Activated CD4-positive, alpha-beta T cell treated with anti-CD3 and anti-CD28 coated beads, Interleukin-2, amount 10 ng/mL, durations not matched to agents 7 days and 5 days (primary cell): ENCODE results near the gene FAM83G. TPM values are rescaled to one million over a fixed set of nuclear protein-coding genes. Genes with fewer than 3 reads are reported as not detected.

Experiments
- CTCF ChIA-PET: fragments of 350-600 bp; sonication (Branson Sonifier 250); formaldehyde crosslinking; loops from one replicate; lab custom pipeline; 2021; ENCODE audit warnings: antibody characterized with exemption; lab: Charles Lee
- POLR2A ChIA-PET: fragments of 350-600 bp; sonication (Branson Sonifier 250); formaldehyde crosslinking; loops from one replicate; lab custom pipeline; 2021; ENCODE audit warnings: antibody characterized with exemption; lab: Charles Lee
- DNase-seq: peaks from one replicate; pipeline ENCODE4 v3.0.0-alpha.2; 2020
- H3K27ac Mint-ChIP-seq: one replicate; pipeline ENCODE4 v1.8.0; 2021; ENCODE audit warnings: mild to moderate bottlenecking, moderate library complexity, mixed read lengths
- H3K27me3 Mint-ChIP-seq: one replicate; pipeline ENCODE4 v1.8.0; 2021; ENCODE audit warnings: mixed read lengths
- H3K36me3 Mint-ChIP-seq: one replicate; pipeline ENCODE4 v1.8.0; 2021; ENCODE audit warnings: low read depth, mixed read lengths
- H3K4me1 Mint-ChIP-seq: one replicate; pipeline ENCODE4 v1.8.0; 2021; ENCODE audit warnings: mixed read lengths
- H3K4me3 Mint-ChIP-seq: one replicate; pipeline ENCODE4 v1.8.0; 2021; ENCODE audit warnings: mild to moderate bottlenecking, moderate library complexity, mixed read lengths
- H3K9me3 Mint-ChIP-seq: one replicate; pipeline ENCODE4 v1.8.0; 2021; ENCODE audit warnings: mixed read lengths
- total RNA-seq, 2 experiments: library from RNA; stranded (reverse); gene quantifications; one replicate each; pipeline ENCODE4 v1.2.3, GENCODE V29; 2021

The FAM83G gene
- total RNA-seq, 2 experiments from 2014 or later, result 7.1 to 9.1 TPM

- POLR2A ChIA-PET, result no interaction called here
- no peaks in the 10 kb centered on the region for H3K36me3 Mint-ChIP-seq
- no peak overlapping the region for H3K27ac Mint-ChIP-seq
- CTCF ChIA-PET, result interaction anchor here (1.0 to 1.2 kb wide), 2 partner anchors 8 to 19 kb away, joined by 3 read pairs; no protein-coding TSS in a partner anchor
- no peak overlapping the region for H3K4me3 Mint-ChIP-seq
- H3K9me3 Mint-ChIP-seq, result no peaks in the 10 kb centered on the region
- no peaks in the 10 kb centered on the region for H3K27me3 Mint-ChIP-seq
- DNase-seq, result no peak
- H3K4me1 Mint-ChIP-seq, result no peaks in the 10 kb centered on the region
Measured at GRCh38 chr17:18977021-18977420, 27.5 kb downstream of the FAM83G start.

GRCh38 chr17:18976201-18976600, 28.4 kb downstream of the FAM83G start:
- H3K4me1 Mint-ChIP-seq, result no peaks in the 10 kb centered on the region
- no peak for DNase-seq
- no peak overlapping the region for H3K27ac Mint-ChIP-seq
- POLR2A ChIA-PET, result no interaction called here
- CTCF ChIA-PET, result interaction anchor here (0.7 to 1.4 kb wide), 3 partner anchors 9 to 15 kb away, joined by 3 to 7 read pairs (median 3); no protein-coding TSS in a partner anchor
- no peaks in the 10 kb centered on the region for H3K27me3 Mint-ChIP-seq
- H3K9me3 Mint-ChIP-seq, result no peaks in the 10 kb centered on the region
- H3K4me3 Mint-ChIP-seq, result no peak overlapping the region
- H3K36me3 Mint-ChIP-seq, result no peaks in the 10 kb centered on the region

- no peak for DNase-seq
- no peak overlapping the region for H3K27ac Mint-ChIP-seq
- no peaks in the 10 kb centered on the region for H3K27me3 Mint-ChIP-seq
- POLR2A ChIA-PET, result no interaction called here
- no peaks in the 10 kb centered on the region for H3K36me3 Mint-ChIP-seq
- no peak overlapping the region for H3K4me3 Mint-ChIP-seq
- CTCF ChIA-PET, result interaction anchor here (0.7 to 1.4 kb wide), 3 partner anchors 13 to 77 kb away, joined by 3 to 7 read pairs (median 3); no protein-coding TSS in a partner anchor
- no peaks in the 10 kb centered on the region for H3K9me3 Mint-ChIP-seq
- H3K4me1 Mint-ChIP-seq, result no peaks in the 10 kb centered on the region
Measured at GRCh38 chr17:18975597-18975996, 29.0 kb downstream of the FAM83G start.

- Mint-ChIP-seq H3K27me3 (no peaks in the 10 kb centered on the region), H3K4me3 (no peak overlapping the region), H3K4me1 (peaks cover 5% of the 10 kb centered on the region), H3K36me3 (no peaks in the 10 kb centered on the region), H3K9me3 (no peaks in the 10 kb centered on the region), H3K27ac (no peak overlapping the region)
- ChIA-PET CTCF (interaction anchor here (1.2 to 1.9 kb wide), 2 partner anchors 13 to 76 kb away, joined by 3 to 6 read pairs; no protein-coding TSS in a partner anchor), POLR2A (no interaction called here)
- DNase-seq, result no peak
Measured at GRCh38 chr17:18974407-18975149, 30.0 kb downstream of the FAM83G start.

GRCh38 chr17:18971801-18972200, 32.8 kb downstream of the FAM83G start:
- no peaks in the 10 kb centered on the region for H3K9me3 Mint-ChIP-seq
- H3K27me3 Mint-ChIP-seq, result no peaks in the 10 kb centered on the region
- no peaks in the 10 kb centered on the region for H3K36me3 Mint-ChIP-seq
- H3K27ac Mint-ChIP-seq, result no peak overlapping the region
- H3K4me1 Mint-ChIP-seq, result peaks cover 9% of the 10 kb centered on the region
- no peak overlapping the region for H3K4me3 Mint-ChIP-seq
- no peak for DNase-seq
- POLR2A ChIA-PET, result interaction anchor here (0.6 kb wide), 1 partner anchor 111 kb away, joined by 3 read pairs; no protein-coding TSS in a partner anchor
- CTCF ChIA-PET, result interaction anchor here (1.0 kb wide), 1 partner anchor 19 kb away, joined by 3 read pairs; no protein-coding TSS in a partner anchor

- Mint-ChIP-seq H3K36me3 (no peaks in the 10 kb centered on the region), H3K4me3 (no peak overlapping the region), H3K27ac (no peak overlapping the region), H3K27me3 (no peaks in the 10 kb centered on the region), H3K9me3 (no peaks in the 10 kb centered on the region), H3K4me1 (peaks cover 9% of the 10 kb centered on the region)
- POLR2A ChIA-PET, result no interaction called here
- DNase-seq, result no peak
- CTCF ChIA-PET, result interaction anchor here (1.0 to 1.7 kb wide), 2 partner anchors 10 to 20 kb away, joined by 3 to 7 read pairs; no protein-coding TSS in a partner anchor
Measured at GRCh38 chr17:18970582-18971480, 33.7 kb downstream of the FAM83G start.

GRCh38 chr17:18968945-18969887, 35.3 kb downstream of the FAM83G start:
- ChIA-PET CTCF (interaction anchor here (0.8 to 1.7 kb wide), 2 partner anchors 8 to 9 kb away, joined by 3 to 7 read pairs; no protein-coding TSS in a partner anchor), POLR2A (no interaction called here)
- no peaks in the 10 kb centered on the region for H3K36me3 Mint-ChIP-seq
- H3K27ac Mint-ChIP-seq, result no peak overlapping the region
- H3K4me1 Mint-ChIP-seq, result peaks cover 9% of the 10 kb centered on the region
- no peaks in the 10 kb centered on the region for H3K27me3 Mint-ChIP-seq
- no peaks in the 10 kb centered on the region for H3K9me3 Mint-ChIP-seq
- no peak overlapping the region for H3K4me3 Mint-ChIP-seq
- no peak for DNase-seq

GRCh38 chr17:18968345-18968744, 36.2 kb downstream of the FAM83G start:
- CTCF ChIA-PET, result interaction anchor here (0.8 kb wide), 1 partner anchor 9 kb away, joined by 3 read pairs; no protein-coding TSS in a partner anchor
- H3K4me3 Mint-ChIP-seq, result no peak overlapping the region

GRCh38 chr17:18967916-18968315, 36.6 kb downstream of the FAM83G start:
- Mint-ChIP-seq H3K4me3 (no peak overlapping the region), H3K27me3 (no peaks in the 10 kb centered on the region), H3K27ac (no peak overlapping the region), H3K36me3 (no peaks in the 10 kb centered on the region), H3K9me3 (no peaks in the 10 kb centered on the region), H3K4me1 (peaks cover 9% of the 10 kb centered on the region)
- DNase-seq, result no peak
- POLR2A ChIA-PET, result no interaction called here
- CTCF ChIA-PET, result no interaction called here

More at GRCh38 chr17:18968345-18968744, 36.2 kb downstream of the FAM83G start:
- peaks cover 9% of the 10 kb centered on the region for H3K4me1 Mint-ChIP-seq
- no peaks in the 10 kb centered on the region for H3K36me3 Mint-ChIP-seq
- H3K9me3 Mint-ChIP-seq, result no peaks in the 10 kb centered on the region
- POLR2A ChIA-PET, result no interaction called here
- no peaks in the 10 kb centered on the region for H3K27me3 Mint-ChIP-seq
- H3K27ac Mint-ChIP-seq, result no peak overlapping the region
- DNase-seq, result no peak

- POLR2A ChIA-PET, result no interaction called here
- Mint-ChIP-seq H3K9me3 (no peaks in the 10 kb centered on the region), H3K4me1 (peaks cover 9% of the 10 kb centered on the region), H3K27me3 (no peaks in the 10 kb centered on the region), H3K4me3 (no peak overlapping the region), H3K36me3 (no peaks in the 10 kb centered on the region), H3K27ac (peak overlapping the region; percentile 68)
- no peak for DNase-seq
- CTCF ChIA-PET, result interaction anchor here (1.0 kb wide), 1 partner anchor 14 kb away, joined by 3 read pairs; no protein-coding TSS in a partner anchor
Measured at GRCh38 chr17:18966831-18967624, 37.5 kb downstream of the FAM83G start.

- no peaks in the 10 kb centered on the region for H3K36me3 Mint-ChIP-seq
- peaks cover 13% of the 10 kb centered on the region for H3K4me1 Mint-ChIP-seq
- DNase-seq, result no peak
- no peak overlapping the region for H3K4me3 Mint-ChIP-seq
- POLR2A ChIA-PET, result no interaction called here
- H3K9me3 Mint-ChIP-seq, result no peaks in the 10 kb centered on the region
- no peak overlapping the region for H3K27ac Mint-ChIP-seq
- CTCF ChIA-PET, result interaction anchor here (0.6 kb wide), 1 partner anchor 1858 kb away, joined by 3 read pairs; no protein-coding TSS in a partner anchor
- no peaks in the 10 kb centered on the region for H3K27me3 Mint-ChIP-seq
Measured at GRCh38 chr17:18965530-18966236, 38.9 kb downstream of the FAM83G start.
